H7 (cell line): ENCODE data around the gene FBXL3. TPM values are rescaled to one million over a fixed set of nuclear protein-coding genes. Genes with fewer than 3 reads are reported as not detected.

Source experiments
- DNase-seq: peaks from one replicate; pipeline ENCODE4 v3.0.0; 2012
- H3K27me3 ChIP-seq: 2 replicates; pipeline ENCODE4 v1.6.0; 2011; ENCODE audit warnings: mild to moderate bottlenecking, low read length; ENCODE audit not compliant: control insufficient read depth, insufficient read depth
- H3K36me3 ChIP-seq: replicated peaks from 2 replicates; pipeline ENCODE4 v1.5.1; 2011; ENCODE audit warnings: low read length; ENCODE audit not compliant: control insufficient read depth, insufficient read depth
- H3K4me3 ChIP-seq: 2 replicates; pipeline ENCODE4 v1.5.1; 2011; ENCODE audit warnings: low read depth, mild to moderate bottlenecking, control low read depth, low read length, moderate library complexity; ENCODE audit not compliant: insufficient read depth
- total RNA-seq: library from RNA; depleted of rRNA; stranded (reverse); fragments of >200 nt; shearing (Covaris generic); gene quantifications from 2 replicates; pipeline ENCODE4 v1.2.3, GENCODE V29; 2014; rRNA removed

FBXL3 gene, protein sequence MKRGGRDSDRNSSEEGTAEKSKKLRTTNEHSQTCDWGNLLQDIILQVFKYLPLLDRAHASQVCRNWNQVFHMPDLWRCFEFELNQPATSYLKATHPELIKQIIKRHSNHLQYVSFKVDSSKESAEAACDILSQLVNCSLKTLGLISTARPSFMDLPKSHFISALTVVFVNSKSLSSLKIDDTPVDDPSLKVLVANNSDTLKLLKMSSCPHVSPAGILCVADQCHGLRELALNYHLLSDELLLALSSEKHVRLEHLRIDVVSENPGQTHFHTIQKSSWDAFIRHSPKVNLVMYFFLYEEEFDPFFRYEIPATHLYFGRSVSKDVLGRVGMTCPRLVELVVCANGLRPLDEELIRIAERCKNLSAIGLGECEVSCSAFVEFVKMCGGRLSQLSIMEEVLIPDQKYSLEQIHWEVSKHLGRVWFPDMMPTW
- total RNA-seq = 13.8 and 15.5 TPM in 2 replicates

DNA sequence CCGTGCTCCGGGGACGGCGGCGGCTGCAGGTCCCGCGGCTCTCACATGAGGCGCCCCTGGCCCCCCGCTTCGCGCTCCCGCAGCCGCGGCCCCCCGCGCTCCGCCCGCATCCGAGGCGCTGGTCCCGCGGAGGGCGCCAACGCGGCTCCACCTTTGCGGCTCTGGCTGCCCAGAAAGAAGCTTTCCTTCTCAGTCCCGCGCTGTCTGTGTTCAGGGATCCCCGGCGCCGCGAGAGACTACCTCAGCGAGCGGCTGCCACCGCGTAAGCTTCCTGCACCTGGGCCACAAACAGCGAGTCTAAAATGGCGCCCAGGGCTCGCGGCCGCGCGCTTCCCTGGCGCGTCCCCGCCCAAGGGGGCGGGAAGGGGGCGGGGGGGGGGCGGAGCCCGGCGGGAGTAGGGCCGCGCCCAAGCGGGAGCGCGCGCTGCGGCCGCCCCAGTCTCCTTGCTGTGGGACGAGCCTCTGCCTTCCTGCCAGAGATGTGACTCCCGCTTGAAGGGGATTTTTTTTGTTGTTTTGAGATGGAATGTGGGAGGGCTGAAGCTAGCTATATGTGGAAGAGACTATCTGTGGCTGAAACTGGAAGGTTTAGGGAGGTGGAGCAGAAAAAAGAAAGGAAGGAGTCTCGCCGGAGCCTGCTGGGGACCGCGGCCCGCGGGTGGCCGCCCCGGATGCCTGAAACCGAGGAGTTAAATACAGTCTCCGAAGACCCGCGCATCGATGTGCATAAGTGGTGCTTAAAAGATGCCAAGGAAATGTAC is at the start of gene FBXL3:
TSS of gene FBXL3 (minus strand) at position 299 of the 761 bp plus-strand sequence. CDS start 5,299 bp downstream, outside the sequence.
- H3K36me3 ChIP-seq = no peaks in the 10 kb centered on the region
- no peaks in the 10 kb centered on the region for H3K27me3 ChIP-seq
- H3K4me3 ChIP-seq = peak within 1 kb of the TSS; percentile 73
- DNase-seq = peak; percentile 95

DNA sequence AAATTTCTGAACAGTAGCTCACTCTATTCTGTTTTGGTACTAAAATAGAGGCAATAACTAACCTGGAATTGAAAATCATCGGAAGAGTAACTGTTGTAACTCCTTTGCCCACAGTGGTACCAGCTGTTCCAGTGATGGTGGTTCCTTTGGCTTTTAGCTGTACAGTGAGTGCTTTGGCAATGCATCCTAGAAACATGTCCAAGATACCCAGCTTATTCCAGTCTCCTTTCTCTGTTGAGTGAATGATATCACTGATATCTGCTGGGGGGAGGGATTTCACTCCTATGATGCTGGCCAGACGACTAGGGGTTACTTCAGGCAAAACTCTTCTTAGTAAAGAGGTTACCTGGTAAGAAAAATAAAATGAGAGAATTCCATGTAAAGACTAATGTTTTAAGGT is 40.6 kb upstream of the FBXL3 start:
- H3K27me3 ChIP-seq = no peaks in the 10 kb centered on the region
- H3K36me3 ChIP-seq = peaks cover 4% of the 10 kb centered on the region
- no peak for DNase-seq
- no peak overlapping the region for H3K4me3 ChIP-seq

DNA sequence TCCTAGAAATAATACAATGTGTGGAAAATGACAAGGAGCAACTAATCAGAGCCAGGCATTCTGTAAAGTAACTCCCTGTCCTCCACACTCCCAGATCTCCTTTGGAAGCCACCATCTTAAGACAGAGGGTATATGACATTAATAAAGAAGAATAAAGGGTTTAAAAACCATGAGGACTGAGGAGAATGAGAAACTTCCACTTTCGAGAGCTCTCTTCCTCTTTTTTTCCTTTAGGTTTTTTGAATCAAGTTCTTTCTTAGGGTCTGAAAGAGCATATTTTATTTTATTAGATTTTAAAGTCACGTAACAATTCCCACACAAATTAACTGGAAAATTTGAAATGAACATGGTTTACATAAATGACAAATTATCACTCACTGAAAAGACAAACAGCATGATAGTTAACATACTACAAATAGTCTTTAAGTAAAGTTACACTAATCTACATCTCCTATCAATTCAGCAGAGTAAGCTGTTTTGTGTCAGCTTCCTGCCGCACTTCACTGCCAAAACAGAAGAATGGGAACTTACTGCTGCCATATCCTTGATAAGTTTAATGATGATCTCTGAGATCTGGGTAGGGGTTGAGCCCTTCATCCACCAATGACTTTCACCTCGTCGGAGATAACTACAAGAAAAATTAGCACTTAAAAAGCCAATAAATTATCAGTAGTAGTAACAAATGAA is 38.6 kb upstream of the FBXL3 start:
- H3K36me3 ChIP-seq = peaks cover 4% of the 10 kb centered on the region
- no peak for DNase-seq
- H3K4me3 ChIP-seq = no peak overlapping the region
- no peaks in the 10 kb centered on the region for H3K27me3 ChIP-seq

DNA sequence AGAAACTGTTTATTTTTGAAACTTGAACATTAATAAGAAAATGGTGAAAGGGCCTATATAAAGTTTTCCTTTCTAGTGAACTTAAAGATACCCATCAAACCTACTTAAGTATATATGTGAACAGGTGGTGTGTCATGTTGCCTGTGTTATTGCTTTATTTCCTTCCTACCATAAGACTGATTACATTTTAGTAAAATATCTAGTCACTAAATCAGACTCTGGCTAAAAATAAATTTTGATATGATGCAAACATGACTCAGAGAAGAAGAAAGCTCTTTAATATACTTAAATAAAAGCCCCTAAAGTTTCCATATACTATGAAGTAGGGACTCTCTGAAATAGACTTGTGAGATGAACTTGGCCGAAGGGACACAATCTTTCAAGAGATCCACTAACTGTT is 35.1 kb upstream of the FBXL3 start:
- Histone ChIP-seq H3K27me3 (no peaks in the 10 kb centered on the region), H3K4me3 (no peak overlapping the region), H3K36me3 (no peaks in the 10 kb centered on the region; the same call in 1 of the 2 replicates)
- no peak for DNase-seq

DNA sequence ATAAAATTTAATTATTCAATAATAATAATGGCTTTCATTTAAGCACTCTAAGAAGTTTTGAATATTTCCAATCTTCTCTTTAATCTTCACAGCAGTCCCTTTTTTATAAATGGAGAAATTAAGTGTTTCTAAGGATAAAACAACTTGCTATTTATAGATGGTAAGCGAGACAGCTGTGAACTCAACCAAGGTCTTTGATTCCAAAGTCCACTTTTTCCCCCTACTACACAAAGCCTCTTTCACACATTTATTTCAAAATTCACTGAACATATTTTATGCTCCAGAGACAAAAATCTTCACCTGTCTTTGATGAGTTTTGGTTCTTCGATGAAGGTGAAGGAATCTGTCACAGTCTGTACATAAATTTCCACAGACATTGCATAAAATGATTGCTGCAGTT is 34.4 kb upstream of the FBXL3 start:
- no peak overlapping the region for H3K4me3 ChIP-seq
- H3K27me3 ChIP-seq = no peaks in the 10 kb centered on the region
- no peaks in the 10 kb centered on the region; the same call in 1 of the 2 replicates for H3K36me3 ChIP-seq
- DNase-seq = no peak

DNA sequence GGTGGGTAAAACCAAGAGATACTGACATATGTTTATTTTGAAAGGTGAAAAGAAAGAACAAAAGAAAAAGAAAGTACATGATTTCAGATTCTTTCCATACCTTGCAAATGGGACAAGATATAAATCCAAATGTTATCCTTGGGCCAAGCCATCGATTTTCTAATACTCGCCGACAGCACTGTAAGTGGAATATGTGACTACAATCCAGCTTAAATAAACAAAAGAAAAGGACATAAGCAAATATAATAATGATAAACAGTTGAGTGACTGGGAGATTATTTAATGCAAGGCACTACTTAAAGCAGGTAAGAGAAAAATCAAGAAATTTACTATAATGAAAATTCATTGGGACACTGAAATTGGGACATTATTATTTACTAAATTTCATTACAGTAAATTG is 29.9 kb upstream of the FBXL3 start:
- H3K4me3 ChIP-seq = no peak overlapping the region
- no peaks in the 10 kb centered on the region for H3K27me3 ChIP-seq
- DNase-seq = no peak
- H3K36me3 ChIP-seq = no peaks in the 10 kb centered on the region; the same call in 1 of the 2 replicates

DNA sequence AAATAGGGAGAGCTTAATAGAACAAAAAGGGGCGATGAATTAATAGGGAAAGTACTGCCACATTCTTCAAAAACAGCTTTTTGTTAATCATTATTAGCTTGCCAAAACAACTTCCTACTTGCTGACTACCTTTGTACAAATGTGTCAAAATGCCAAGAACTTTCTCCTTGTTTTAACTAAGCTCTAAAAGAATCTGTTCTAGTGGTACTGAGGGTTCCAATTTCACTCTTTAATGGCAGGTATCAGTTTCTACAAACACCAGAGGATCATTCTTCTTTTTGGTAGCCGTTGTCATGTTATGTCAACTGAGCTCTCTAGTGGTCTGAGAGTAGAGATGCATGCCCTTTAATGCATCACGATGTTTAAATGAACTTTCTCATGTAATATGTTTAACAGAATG is 29.4 kb upstream of the FBXL3 start:
- no peak for DNase-seq
- Histone ChIP-seq H3K36me3 (no peaks in the 10 kb centered on the region; the same call in 1 of the 2 replicates), H3K4me3 (no peak overlapping the region), H3K27me3 (no peaks in the 10 kb centered on the region)

DNA sequence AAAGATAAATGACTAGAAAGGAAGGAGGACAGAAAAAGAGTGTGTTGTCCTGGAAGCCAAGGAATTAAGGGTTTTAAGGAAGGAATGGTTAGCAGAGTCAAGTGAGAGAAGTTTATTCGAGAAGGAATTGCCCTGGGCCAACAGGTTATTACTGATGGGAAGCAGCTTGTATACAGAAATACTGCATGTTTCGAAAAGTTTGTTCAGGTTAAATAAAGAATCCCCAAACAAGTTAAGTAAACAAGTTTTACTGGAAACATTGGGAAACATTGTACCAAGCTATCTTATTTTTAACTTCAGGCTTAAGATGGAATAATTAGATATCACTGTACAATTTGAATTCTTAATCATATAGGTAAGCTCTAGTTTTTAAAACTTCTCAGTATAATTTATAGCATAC is 28.2 kb upstream of the FBXL3 start:
- DNase-seq = no peak
- no peak overlapping the region for H3K4me3 ChIP-seq
- H3K27me3 ChIP-seq = no peaks in the 10 kb centered on the region
- no peaks in the 10 kb centered on the region for H3K36me3 ChIP-seq

DNA sequence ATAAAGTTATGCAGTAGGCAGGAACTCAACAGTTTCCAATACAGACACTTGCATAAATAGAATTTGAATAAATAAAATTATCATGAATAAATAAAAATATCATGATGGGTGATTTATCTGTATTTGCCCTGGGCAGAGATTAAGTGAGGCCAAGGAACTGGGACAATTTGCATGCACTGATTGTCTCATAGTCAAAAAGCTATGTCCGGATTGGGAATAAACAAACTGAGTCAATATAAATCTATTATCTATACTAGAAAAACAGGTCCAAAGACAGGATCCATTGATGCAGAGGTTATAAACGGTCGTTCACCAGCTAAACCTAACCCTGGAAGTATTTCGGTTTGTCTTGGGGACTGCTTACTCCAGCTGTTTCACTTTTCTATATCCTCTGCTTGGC is 26.2 kb upstream of the FBXL3 start:
- no peaks in the 10 kb centered on the region for H3K27me3 ChIP-seq
- no peak for DNase-seq
- no peaks in the 10 kb centered on the region for H3K36me3 ChIP-seq
- H3K4me3 ChIP-seq = no peak overlapping the region

DNA sequence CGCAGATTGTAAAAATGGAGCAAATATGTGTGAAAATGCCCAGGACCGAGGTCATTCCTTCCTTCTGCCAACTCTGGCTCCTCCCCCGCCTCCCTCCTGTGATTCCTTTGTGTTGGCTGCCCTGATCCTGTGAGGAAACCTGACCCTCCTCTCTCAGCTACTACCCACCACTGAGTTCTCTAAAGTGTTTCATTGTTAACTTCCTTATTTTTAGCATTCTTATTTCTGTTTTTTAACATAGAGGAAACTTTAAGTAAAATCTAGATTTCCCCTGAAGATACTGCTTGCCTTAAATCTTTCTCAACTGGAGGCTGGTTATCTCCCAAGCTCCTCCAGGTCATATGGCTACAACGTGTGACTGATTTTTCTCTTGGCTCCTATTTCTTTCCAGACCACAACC is 21.7 kb upstream of the FBXL3 start:
- Histone ChIP-seq H3K4me3 (no peak overlapping the region), H3K27me3 (no peaks in the 10 kb centered on the region), H3K36me3 (no peaks in the 10 kb centered on the region; the same call in 1 of the 2 replicates)
- DNase-seq = peak; percentile 64

DNA sequence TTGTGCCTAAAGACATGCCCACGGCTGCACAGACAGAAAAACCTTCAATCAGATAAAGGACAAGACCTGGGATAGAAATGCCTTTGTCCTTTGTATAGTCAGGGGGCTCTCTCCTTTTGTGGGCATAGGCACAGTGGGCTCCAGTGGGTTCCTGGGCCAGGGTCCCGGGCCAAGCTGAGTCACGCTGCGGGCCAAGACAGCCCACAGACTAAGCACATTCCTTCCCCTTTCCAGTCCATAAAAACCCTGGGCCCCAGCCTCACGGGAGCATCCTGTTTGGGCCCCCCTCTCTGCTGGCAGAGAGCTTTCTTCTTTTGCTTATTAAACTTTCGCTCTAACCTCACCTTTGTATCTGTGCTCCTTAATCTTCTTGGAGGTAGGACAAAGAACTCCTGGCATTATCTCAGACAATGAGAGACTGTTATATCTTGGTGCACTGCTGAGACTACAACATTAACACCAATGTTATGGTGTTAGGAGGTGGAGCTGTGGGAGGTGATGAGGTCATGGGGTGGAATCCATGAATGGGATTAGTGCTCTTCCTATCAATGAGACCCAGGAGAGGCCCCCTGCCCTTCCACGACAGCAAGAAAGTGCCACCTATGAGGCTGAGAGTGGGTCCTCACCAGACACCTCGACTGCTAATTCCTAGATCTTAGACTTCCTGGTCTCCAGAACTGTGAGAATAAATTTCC is 20.8 kb upstream of the FBXL3 start:
- H3K27me3 ChIP-seq = no peaks in the 10 kb centered on the region
- no peak overlapping the region for H3K4me3 ChIP-seq
- peak; percentile 18 for DNase-seq
- no peaks in the 10 kb centered on the region; the same call in 1 of the 2 replicates for H3K36me3 ChIP-seq

DNA sequence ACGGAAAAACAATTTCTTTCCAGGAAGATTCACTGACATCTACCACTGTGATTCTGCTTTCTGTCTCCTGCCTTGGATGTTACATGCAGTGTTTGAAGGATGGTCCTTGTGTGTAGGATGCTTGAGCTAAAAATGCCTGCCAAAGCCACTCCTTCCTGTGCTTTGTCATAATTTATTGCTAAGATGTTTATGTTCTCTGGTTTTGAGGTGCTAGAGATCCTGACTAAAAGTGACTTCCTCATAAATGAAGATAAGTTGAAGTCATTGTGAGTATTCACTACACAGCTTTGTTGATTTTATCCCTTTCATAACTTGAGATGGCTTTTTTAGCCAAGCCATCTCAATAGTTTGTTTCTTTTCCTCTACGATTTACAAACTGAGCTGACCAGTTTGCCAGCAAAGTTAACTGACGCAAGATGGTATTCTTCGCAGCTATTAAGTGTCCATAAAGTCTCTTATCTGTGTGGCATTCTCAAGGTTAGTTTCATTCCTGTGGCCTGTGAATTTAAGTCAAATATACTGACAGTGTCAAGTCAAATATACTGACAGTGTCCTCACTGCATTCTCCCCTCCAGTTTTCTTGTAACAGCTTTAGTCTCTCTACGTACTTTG is 15.7 kb upstream of the FBXL3 start:
- Histone ChIP-seq H3K27me3 (no peaks in the 10 kb centered on the region), H3K36me3 (no peaks in the 10 kb centered on the region; the same call in 1 of the 2 replicates), H3K4me3 (no peak overlapping the region)
- no peak for DNase-seq

DNA sequence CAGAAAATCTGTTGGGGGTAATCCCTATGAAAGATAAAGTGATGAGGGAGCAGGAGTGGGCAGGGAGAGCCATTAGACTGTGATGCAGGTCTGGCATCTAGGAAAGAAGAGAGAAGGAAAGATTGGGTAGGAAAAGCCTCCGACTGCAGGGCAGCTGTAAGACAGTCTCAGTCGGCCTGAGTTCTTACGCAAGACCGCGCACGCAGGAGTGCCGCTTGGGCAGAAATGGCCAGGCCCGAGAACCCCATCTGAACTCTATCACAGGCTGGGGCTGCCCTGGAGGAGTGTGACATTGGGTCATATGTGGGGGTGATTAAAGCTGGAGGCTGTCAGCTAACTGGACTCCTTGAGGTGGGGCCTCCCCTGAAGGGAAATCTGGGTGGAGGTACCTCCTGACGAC is 13.9 kb upstream of the FBXL3 start:
- Histone ChIP-seq H3K27me3 (no peaks in the 10 kb centered on the region), H3K36me3 (no peaks in the 10 kb centered on the region; the same call in 1 of the 2 replicates), H3K4me3 (no peak overlapping the region)
- no peak for DNase-seq

DNA sequence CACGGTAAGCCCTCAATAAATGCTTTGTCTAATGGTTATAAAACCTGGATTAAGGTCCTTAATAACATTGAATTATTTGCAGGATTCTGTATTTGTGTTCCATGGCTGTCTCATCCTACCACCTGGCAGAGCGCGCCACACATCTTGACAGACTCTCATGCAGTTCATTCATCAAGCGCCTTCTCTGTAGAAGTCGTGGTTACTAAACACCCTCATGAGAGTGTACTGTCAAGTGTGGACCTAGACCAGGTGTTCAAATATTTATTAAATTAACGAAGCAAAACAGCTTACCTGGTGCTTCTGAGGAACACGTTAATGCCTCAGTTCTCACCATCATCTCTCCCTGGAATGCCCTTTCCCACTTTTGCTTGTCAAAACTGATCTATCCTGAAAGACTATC is 13.1 kb upstream of the FBXL3 start:
- no peaks in the 10 kb centered on the region for H3K27me3 ChIP-seq
- H3K4me3 ChIP-seq = no peak overlapping the region
- DNase-seq = no peak
- no peaks in the 10 kb centered on the region; the same call in 1 of the 2 replicates for H3K36me3 ChIP-seq
